Measurements from ENCODE around the gene TRIM26. TPM values are rescaled to one million over a fixed set of nuclear protein-coding genes. Genes with fewer than 3 reads are reported as not detected.

The TRIM26 gene
- total RNA-seq, 6 donors from 2014 or later: 38.4 to 67.1 (median 53.8) TPM

- H3K27me3 ChIP-seq: no peaks in the 10 kb centered on the region
- H3K27ac ChIP-seq: no peak overlapping the region
- ATAC-seq (ENCODE audit: low FRiP score in 2 of 2) (no peak), DNase-seq (no peak)
- no peak overlapping the region for H3K4me3 ChIP-seq
- H3K4me1 ChIP-seq: no peaks in the 10 kb centered on the region
- 95 to 100% methylated on average over 1 to 5 of the region's 5 CpGs for WGBS, 2 donors
- H3K36me3 ChIP-seq: peaks cover 19 to 86% (median 55%) of the 10 kb centered on the region in 4 donors
- TF ChIP-seq POLR2AphosphoS5 (IDR thresholded peaks at IDR 0.05): no peak
- H3K9me3 ChIP-seq: no peaks in the 10 kb centered on the region
Measured at GRCh38 chr6:30188541-30188940, 24.7 kb downstream of the TRIM26 start.

- no peak overlapping the region for H3K27ac ChIP-seq
- no peak for TF ChIP-seq CTCF (IDR thresholded peaks at IDR 0.05)
- no peaks in the 10 kb centered on the region for H3K9me3 ChIP-seq
- 93% methylated on average over 17 to 20 of the region's 20 CpGs for WGBS, 2 donors
- no peaks in the 10 kb centered on the region for H3K4me1 ChIP-seq
- no peaks in the 10 kb centered on the region for H3K27me3 ChIP-seq
- peaks cover 19 to 63% (median 45%) of the 10 kb centered on the region in 4 donors for H3K36me3 ChIP-seq
- peak in 1 of 2 donors; percentile 63 for DNase-seq
- no peak overlapping the region for H3K4me3 ChIP-seq
- ATAC-seq (ENCODE audit: low FRiP score in 2 of 2): no peak
Measured at GRCh38 chr6:30185846-30186484, 27.2 kb downstream of the TRIM26 start.

GRCh38 chr6:30184417-30185031 lies 28.7 kb downstream of the TRIM26 start:
- no peaks in the 10 kb centered on the region for H3K27me3 ChIP-seq
- no peaks in the 10 kb centered on the region for H3K4me1 ChIP-seq
- H3K27ac ChIP-seq: no peak overlapping the region
- peaks cover 10 to 49% (median 33%) of the 10 kb centered on the region in 4 donors for H3K36me3 ChIP-seq
- TF ChIP-seq POLR2AphosphoS5 (IDR thresholded peaks at IDR 0.05): no peak
- TF ChIP-seq EP300 (IDR thresholded peaks at IDR 0.05): no peak
- no peak for TF ChIP-seq POLR2A (IDR thresholded peaks at IDR 0.05)
- no peak for TF ChIP-seq CTCF (IDR thresholded peaks at IDR 0.05)
- WGBS, 2 donors: 92 to 97% methylated on average over 5 of the region's 5 CpGs
- peaks cover 0 to 7% (median 2%) of the 10 kb centered on the region in 4 donors for H3K9me3 ChIP-seq
- no peak for DNase-seq
- no peak overlapping the region for H3K4me3 ChIP-seq
- ATAC-seq (ENCODE audit: low FRiP score in 2 of 2): peak in 1 of 2 donors; percentile 11

- H3K4me1 ChIP-seq: no peaks in the 10 kb centered on the region
- ATAC-seq (ENCODE audit: low FRiP score in 2 of 2) (no peak), DNase-seq (no peak)
- no peak for TF ChIP-seq CTCF (IDR thresholded peaks at IDR 0.05)
- TF ChIP-seq POLR2AphosphoS5 (IDR thresholded peaks at IDR 0.05): no peak
- TF ChIP-seq POLR2A (IDR thresholded peaks at IDR 0.05): no peak
- TF ChIP-seq EP300 (IDR thresholded peaks at IDR 0.05): no peak
- H3K9me3 ChIP-seq: peaks cover 0 to 7% (median 3%) of the 10 kb centered on the region in 4 donors
- no peak overlapping the region for H3K4me3 ChIP-seq
- H3K27me3 ChIP-seq: no peaks in the 10 kb centered on the region
- WGBS, 2 donors: 83 to 93% methylated on average over 1 of the region's 1 CpG
- H3K36me3 ChIP-seq: peaks cover 0 to 11% (median 5%) of the 10 kb centered on the region in 4 donors
- no peak overlapping the region for H3K27ac ChIP-seq
Measured at GRCh38 chr6:30180145-30180544, 33.1 kb downstream of the TRIM26 start.

- no peak for DNase-seq
- Histone ChIP-seq H3K36me3 (no peaks in the 10 kb centered on the region), H3K4me3 (no peak overlapping the region), H3K4me1 (no peaks in the 10 kb centered on the region), H3K9me3 (peaks cover 0 to 7% (median 3%) of the 10 kb centered on the region in 4 donors), H3K27ac (no peak overlapping the region), H3K27me3 (no peaks in the 10 kb centered on the region)
- ATAC-seq (ENCODE audit: low FRiP score in 2 of 2): no peak
- TF ChIP-seq CTCF (IDR thresholded peaks at IDR 0.05) (no peak), POLR2A (IDR thresholded peaks at IDR 0.05) (no peak), EP300 (IDR thresholded peaks at IDR 0.05) (no peak), POLR2AphosphoS5 (IDR thresholded peaks at IDR 0.05) (no peak)
- WGBS, 2 donors: 92 to 93% methylated on average over 1 of the region's 1 CpG
Measured at GRCh38 chr6:30178837-30179236, 34.4 kb downstream of the TRIM26 start.

Measured in upper lobe of left lung (tissue), 6 donors.